ENCODE measurements around the gene SLC38A2. TPM values are rescaled to one million over a fixed set of nuclear protein-coding genes. Genes with fewer than 3 reads are reported as not detected.

SLC38A2 gene
- total and polyA plus RNA-seq, 2 donors (not counting 1 experiment from before 2014, with no cell fraction given): 61.6 to 202 TPM

DNA sequence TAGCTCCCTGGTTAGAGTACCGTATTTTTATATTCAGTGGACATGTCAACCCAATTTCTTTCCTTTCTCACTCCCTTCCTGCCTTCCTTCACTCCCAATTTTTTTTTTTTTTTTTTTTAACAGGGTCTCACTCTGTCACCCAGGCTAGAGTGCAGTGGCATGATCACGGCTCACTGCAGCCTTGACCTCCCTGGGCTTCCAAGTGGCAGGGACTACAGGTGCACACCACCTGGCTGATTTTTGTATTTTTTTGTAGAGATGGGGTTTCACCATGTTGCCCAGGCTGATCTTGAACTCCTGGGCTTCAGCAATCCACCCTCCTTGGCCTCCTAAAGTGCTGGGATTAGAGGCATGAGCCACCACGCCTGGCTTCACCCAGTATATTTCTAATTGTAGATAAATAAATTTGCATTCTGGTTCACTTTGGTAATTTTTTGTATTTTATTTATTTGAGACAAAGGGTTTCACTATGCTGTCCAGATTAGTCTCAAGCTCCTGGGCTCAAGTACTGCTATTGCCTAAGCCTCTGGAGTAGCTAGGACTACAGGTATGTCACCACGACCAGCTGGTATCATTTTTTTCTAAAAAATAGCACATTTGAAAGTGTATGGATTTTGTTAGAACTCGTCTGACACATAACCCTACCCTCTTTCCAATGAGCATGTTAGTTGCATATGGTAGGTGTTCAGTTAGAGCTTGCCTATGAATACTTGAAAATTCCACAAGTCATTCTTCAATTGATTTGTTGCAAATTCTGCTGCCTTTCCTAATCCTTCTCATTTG, 15.7 kb downstream of the SLC38A2 start:
- Mint-ChIP-seq H3K9me3 (ENCODE audit: insufficient read depth) (no peaks in the 10 kb centered on the region), H3K4me3 (no peak overlapping the region), H3K4me1 (peaks cover 22% of the 10 kb centered on the region), H3K27me3 (no peaks in the 10 kb centered on the region), H3K27ac (no peak overlapping the region)
- Histone ChIP-seq H3K4me2 (replicated peaks; ENCODE audit: low read depth, low read length, poor library complexity, severe bottlenecking) (no peak overlapping the region), H3K79me2 (ENCODE audit: control insufficient read depth, insufficient read depth, low read length) (no peaks in the 10 kb centered on the region), H3K36me3 (replicated peaks in 1 of 2; ENCODE audit: control extremely low read depth in 1 of 2, control insufficient read depth in 1 of 2, extremely low read depth in 1 of 2, insufficient read depth in 2 of 2, low read length in 1 of 2) (peaks cover 6 to 35% of the 10 kb centered on the region in 2 experiments), H2AFZ (ENCODE audit: insufficient read depth, low read depth, low read length, poor library complexity, severe bottlenecking) (no peak overlapping the region), H4K20me1 (ENCODE audit: control insufficient read depth, insufficient read depth, low read length, poor library complexity, severe bottlenecking) (no peaks in the 10 kb centered on the region), H3K9me3 (ENCODE audit: control extremely low read depth in 1 of 3, control insufficient read depth in 2 of 3, insufficient read depth in 1 of 3, low read length in 2 of 3) (no peaks in the 10 kb centered on the region), H3K4me1 (ENCODE audit: control insufficient read depth in 2 of 2, insufficient read depth in 2 of 2, low read length in 2 of 2) (peaks cover 12 to 15% of the 10 kb centered on the region in 2 donors), H3K4me3 (ENCODE audit: control extremely low read depth in 1 of 5, extremely low read depth in 1 of 5, insufficient read depth in 1 of 5, low read depth in 2 of 5, low read length in 4 of 5) (no peak overlapping the region), H3K27ac (ENCODE audit: low read length in 2 of 2) (no peak overlapping the region), H3K9ac (ENCODE audit: low read length) (no peak overlapping the region), H3K27me3 (replicated peaks in 1 of 4; ENCODE audit: control extremely low read depth in 1 of 4, control insufficient read depth in 3 of 4, insufficient read depth in 4 of 4, low read length in 3 of 4) (no peaks in the 10 kb centered on the region)
- ATAC-seq (ENCODE audit: low read depth): no peak
- ChIA-PET POLR2A (no interaction called here), CTCF (interaction anchor here (0.8 to 1.7 kb wide), 9 partner anchors 14 to 1052 kb away, joined by 3 to 7 read pairs (median 4); no protein-coding TSS in a partner anchor)
- WGBS (ENCODE audit: insufficient coverage): 100% methylated on average over 1 of the region's 5 CpGs
- TF ChIP-seq, protein P1, sequence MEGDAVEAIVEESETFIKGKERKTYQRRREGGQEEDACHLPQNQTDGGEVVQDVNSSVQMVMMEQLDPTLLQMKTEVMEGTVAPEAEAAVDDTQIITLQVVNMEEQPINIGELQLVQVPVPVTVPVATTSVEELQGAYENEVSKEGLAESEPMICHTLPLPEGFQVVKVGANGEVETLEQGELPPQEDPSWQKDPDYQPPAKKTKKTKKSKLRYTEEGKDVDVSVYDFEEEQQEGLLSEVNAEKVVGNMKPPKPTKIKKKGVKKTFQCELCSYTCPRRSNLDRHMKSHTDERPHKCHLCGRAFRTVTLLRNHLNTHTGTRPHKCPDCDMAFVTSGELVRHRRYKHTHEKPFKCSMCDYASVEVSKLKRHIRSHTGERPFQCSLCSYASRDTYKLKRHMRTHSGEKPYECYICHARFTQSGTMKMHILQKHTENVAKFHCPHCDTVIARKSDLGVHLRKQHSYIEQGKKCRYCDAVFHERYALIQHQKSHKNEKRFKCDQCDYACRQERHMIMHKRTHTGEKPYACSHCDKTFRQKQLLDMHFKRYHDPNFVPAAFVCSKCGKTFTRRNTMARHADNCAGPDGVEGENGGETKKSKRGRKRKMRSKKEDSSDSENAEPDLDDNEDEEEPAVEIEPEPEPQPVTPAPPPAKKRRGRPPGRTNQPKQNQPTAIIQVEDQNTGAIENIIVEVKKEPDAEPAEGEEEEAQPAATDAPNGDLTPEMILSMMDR (IDR thresholded peaks at IDR 0.05): no peak
- intact Hi-C loops (cut with micrococcal nuclease): no loop called here
- DNase-seq: no peak

DNA sequence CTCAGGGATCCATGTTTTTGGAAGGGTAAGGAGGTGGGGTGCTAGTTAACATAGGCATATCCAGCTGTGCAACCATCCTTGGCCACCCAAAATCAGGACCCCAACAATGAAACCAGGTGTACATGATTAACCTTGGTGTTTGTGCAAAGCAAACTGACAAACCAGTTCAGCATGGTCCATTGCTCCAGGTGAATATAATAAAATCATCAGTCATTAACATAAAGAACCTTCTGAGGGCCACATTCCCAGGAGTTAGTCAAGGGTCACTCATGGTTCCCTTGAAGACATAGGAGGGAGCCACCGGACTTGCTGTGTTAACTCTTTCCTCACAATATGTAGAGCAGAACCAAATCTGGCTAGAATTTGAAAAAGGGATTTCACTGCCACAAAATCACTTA, 17.8 kb downstream of the SLC38A2 start:
- DNase-seq: no peak
- no peak overlapping the region for H3K9ac ChIP-seq (ENCODE audit: low read length)
- no CpG with 5 or more reads among the region's 1 CpG for WGBS (ENCODE audit: insufficient coverage)
- no peaks in the 10 kb centered on the region for H3K27me3 Mint-ChIP-seq
- H3K27ac Mint-ChIP-seq: no peak overlapping the region
- no peaks in the 10 kb centered on the region for H4K20me1 ChIP-seq (ENCODE audit: control insufficient read depth, insufficient read depth, low read length, poor library complexity, severe bottlenecking)
- no peak overlapping the region for H3K4me3 ChIP-seq (ENCODE audit: control extremely low read depth in 1 of 5, extremely low read depth in 1 of 5, insufficient read depth in 1 of 5, low read depth in 2 of 5, low read length in 4 of 5)
- peaks cover 0 to under 1% (median 0%) of the 10 kb centered on the region in 4 experiments for H3K27me3 ChIP-seq (replicated peaks in 1 of 4; ENCODE audit: control extremely low read depth in 1 of 4, control insufficient read depth in 3 of 4, insufficient read depth in 4 of 4, low read length in 3 of 4)
- H3K4me3 Mint-ChIP-seq: no peak overlapping the region
- no peak for ATAC-seq (ENCODE audit: low read depth)
- ChIA-PET CTCF (interaction anchor here (1.1 to 1.6 kb wide), 3 partner anchors 8 to 303 kb away, joined by 3 to 5 read pairs (median 4); no protein-coding TSS in a partner anchor), POLR2A (no interaction called here)
- no peaks in the 10 kb centered on the region for H3K79me2 ChIP-seq (ENCODE audit: control insufficient read depth, insufficient read depth, low read length)
- H3K9me3 ChIP-seq (ENCODE audit: control extremely low read depth in 1 of 3, control insufficient read depth in 2 of 3, insufficient read depth in 1 of 3, low read length in 2 of 3): no peaks in the 10 kb centered on the region
- H3K4me1 ChIP-seq (ENCODE audit: control insufficient read depth in 2 of 2, insufficient read depth in 2 of 2, low read length in 2 of 2): no peaks in the 10 kb centered on the region
- H3K4me2 ChIP-seq (replicated peaks; ENCODE audit: low read depth, low read length, poor library complexity, severe bottlenecking): no peak overlapping the region
- intact Hi-C loops (cut with micrococcal nuclease): no loop called here
- no peaks in the 10 kb centered on the region for H3K9me3 Mint-ChIP-seq (ENCODE audit: insufficient read depth)
- H3K27ac ChIP-seq (ENCODE audit: low read length in 2 of 2): no peak overlapping the region
- H2AFZ ChIP-seq (ENCODE audit: insufficient read depth, low read depth, low read length, poor library complexity, severe bottlenecking): no peak overlapping the region
- peaks cover 6% of the 10 kb centered on the region for H3K4me1 Mint-ChIP-seq
- H3K36me3 ChIP-seq (replicated peaks in 1 of 2; ENCODE audit: control extremely low read depth in 1 of 2, control insufficient read depth in 1 of 2, extremely low read depth in 1 of 2, insufficient read depth in 2 of 2, low read length in 1 of 2): peaks cover 5 to 15% of the 10 kb centered on the region in 2 experiments
- TF ChIP-seq, protein P1 (IDR thresholded peaks at IDR 0.05): no peak
- TF ChIP-seq EZH2 (IDR thresholded peaks at IDR 0.05; ENCODE audit: borderline replicate concordance, insufficient read depth, low read depth, low read length, poor library complexity, severe bottlenecking): no peak
